ENCODE data around the gene TMF1.

TMF1 gene

DNA sequence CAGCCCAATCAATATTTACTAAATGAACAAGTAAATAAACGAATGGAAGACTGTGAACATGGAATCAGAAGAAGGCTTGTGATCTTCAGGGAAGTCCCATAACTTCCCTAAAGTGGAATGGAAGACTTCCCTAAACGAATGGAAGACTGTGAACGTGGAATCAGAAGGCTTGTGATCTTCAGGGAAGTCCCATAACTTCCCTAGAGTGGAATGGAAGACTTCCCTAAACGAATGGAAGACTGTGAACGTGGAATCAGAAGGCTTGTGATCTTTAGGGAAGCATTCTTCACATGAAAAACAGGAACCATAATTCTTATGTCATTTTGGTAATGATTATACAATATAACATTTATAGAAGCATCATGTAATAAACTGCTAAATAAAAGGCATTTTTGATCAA, 77.4 kb downstream of the TMF1 start:
- peak; percentile 73 to 95 (median 83) for DNase-seq

DNA sequence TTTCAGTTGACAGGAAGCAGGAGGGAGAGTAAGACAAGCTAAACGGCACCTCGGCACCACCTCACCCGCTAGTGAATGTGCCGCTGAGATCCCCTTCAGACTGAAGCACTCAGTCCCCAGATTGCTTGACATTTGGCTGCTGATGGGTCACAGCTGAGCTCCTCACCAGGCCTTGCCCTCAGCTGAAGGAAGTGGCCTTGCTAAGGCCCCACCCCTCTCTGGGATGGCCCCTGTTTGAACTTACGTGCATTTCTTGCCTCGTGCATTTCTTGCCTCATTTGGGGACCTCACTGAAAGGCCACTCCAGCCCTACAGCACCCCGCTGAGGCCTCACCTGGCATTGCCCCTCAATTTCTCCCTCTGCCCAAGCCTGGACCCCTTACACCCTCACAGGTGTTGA, 78.5 kb downstream of the TMF1 start:
- DNase-seq = peak; percentile 30 to 56 (median 48)

DNA sequence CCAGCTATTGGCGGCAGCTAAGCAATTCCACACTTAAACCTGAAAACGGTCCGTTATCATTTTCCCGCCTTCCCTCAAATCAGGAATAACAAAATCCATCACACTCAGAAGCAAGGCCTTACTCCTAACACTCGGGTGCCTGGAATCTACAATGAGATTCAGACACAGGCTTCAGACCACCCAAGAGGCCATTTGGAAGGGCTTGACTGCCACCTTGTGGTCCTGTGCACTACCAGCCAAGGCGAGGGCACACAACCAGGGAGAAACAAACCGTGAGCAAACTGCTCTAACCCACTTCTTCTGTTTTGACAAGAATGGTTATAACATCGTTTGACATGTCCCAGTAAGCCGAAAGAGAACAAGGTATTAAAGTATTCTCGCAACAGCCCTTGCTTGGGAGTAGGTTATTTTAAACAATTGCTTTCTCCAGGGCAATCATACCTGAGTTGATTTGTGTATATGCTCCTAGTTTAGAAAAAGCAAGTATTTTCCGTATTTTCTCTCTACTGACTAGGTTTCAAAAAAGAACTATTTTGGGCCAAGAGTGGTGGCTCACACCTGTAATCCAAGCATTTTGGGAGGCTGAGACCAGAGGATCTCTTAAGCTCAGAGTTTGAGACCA, 79.7 kb downstream of the TMF1 start:
- peak; percentile 66 to 80 (median 74) for DNase-seq

All from suppressor macrophage (primary cell).